ENCODE data around the gene IL9.
"Not testable (repeated sequence)": the region's sequence is repeated elsewhere in the genome, so short reads cannot be mapped to it uniquely, and the experiment has no call there.

The IL9 gene

GRCh38 chr5:135867599-135867998 lies 28.0 kb downstream of the IL9 start:
- no peak for DNase-seq

DNA sequence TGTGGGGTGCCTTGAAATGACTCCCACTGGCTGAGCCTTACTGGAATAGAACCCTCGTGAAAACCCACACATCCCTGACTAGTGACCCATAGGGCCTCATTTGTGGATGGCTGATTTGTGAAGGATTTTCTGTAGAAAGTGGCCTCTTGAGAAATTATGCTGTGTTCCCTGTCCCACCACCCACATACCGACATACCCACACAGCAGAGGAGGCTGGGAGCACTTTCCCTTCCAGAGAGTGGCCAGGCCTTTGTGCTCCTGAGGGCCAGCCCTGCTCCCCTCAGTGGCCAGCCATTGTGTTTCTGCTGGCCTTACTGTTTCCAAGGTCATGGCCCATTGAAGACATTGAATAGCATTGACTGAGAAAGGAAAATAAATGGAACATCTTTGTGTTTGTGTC lies 29.6 kb downstream of the IL9 start:
- no peak for DNase-seq

DNA sequence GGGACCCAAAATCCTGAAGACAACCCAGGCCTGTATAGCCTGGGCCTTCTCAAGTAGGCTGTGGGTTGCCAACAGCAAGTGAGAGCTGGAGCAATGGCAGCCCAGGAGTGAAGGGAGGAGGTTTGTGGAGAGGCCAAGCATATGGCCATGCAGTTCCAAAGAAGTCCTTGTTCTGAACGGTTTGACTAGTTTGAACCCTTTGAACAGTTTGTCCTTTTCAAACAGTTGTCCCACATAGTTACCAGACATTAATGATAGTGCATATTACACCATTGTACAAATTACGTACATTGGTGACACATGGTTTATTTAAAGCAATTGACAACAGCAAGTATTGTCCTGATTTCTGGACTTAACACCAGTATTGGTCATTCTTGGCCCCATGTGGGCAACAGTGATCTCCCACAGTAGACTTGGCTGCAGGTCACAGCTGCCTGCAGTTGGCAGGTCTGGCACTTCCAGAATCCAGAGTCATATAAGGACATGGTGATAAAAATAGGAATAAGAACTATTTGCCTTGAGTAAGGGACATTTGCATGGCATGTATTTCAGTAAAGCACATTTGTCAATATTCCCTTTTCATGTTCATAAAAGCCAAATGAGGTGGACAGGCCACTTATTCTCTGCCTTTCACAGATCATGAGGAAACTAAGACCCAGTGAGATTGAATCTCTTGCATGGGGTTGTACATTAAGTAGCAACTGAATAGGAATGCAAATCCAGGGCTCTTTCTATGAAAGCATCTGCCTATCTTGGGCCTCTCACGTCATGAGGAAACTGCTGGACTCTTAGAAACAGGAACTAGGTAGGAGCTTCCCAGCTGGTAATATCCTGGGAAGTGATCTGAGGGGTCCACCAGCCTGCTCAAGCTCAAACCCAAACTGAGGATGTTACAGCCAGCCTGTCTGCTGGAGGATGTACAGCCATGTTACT lies 30.9 kb downstream of the IL9 start:
- DNase-seq: no peak

- DNase-seq: no peak
Observed at GRCh38 chr5:135862744-135863143, 32.9 kb downstream of the IL9 start.

DNA sequence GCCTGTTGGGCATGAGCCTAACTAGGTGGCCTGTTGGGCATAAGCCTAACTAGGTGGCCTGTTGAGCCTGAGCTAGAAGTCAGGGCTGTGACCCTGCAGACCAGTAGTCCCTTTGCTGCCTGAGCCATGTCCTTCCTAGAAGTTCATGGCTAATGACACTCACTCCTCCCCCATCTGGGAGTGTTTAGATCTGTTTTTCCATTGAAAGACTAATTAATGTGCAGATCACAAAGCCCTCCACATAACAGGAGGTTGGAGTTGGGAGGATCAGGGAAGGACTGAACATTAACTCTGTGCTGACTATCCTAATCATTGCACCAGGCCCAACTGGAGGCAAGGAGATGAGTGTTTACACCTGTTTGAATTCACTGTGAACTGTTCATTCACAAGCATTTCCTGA lies 33.6 kb downstream of the IL9 start:
- DNase-seq: no peak

GRCh38 chr5:135861641-135862040 lies 34.0 kb downstream of the IL9 start:
- no peak for DNase-seq

DNA sequence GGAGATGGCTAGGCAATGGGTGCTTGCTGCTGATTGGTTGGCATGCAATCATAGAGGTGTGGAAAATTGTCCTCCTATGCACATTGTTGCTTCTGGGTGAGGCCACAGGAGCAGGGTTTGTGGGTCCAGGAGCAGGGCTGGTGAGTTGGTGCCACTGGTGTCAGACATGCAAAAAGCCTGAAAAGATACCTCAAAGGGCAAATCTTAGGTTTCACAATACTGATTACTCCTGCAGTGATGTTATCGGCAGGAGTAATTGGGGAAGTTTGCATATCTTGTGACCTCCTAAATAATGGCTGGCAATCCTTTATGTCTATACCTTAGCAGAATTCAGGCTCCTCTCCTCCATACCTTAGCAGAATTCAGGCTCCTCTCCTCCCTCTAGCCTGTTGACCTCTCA lies 36.0 kb downstream of the IL9 start:
- no peak for DNase-seq

DNA sequence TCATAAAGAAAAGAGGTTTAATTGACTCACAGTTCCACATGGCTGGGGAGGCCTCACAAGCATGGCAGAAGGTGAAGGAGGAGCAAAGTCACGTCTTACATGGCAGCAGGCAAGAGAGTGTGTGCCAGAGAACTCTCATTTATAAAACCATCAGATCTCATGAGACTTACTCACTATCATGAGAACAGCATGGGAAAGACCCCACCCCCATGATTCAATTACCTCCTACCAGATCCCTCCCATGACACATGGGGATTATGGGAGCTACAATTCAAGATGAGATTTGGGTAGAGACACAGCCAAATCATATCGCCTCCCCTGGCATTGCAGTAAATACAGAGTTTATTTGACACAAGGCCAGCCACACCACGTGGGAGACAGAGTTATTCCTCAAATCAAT lies 36.5 kb downstream of the IL9 start:
- DNase-seq: not testable (repeated sequence)

DNA sequence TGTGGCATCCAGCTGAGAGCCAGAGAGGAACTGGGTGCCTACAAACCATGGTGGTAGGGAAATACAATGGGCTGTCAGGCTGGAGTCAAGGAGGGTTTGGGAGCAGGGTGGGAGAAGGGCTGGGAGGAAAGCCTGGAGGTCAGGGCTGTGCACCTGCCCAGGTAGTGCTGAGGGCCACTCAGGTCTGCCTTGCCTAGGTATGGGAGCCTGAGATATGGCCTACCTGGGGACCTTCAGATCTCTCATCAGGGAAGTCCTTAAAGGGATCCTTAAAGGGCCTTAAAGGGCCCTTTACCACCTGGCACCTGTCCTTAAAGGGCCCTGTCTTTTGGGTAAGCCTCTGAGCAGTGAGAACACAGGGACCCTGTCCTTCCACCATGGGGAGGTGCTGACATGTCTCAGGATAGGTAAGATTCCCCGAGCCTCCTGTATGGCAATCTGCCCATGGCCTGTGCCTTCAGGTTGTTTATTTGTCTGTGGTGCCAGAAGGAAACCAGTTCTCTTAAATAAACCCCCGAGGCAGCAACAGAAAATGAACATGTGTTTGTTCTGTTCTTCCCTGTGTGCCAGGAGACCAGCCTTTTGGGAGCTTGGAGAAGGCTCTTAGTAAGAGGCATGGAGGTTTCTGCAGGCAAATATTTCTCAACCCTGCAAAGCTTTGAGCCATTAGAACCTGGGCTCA lies 37.9 kb downstream of the IL9 start:
- DNase-seq: no peak

DNA sequence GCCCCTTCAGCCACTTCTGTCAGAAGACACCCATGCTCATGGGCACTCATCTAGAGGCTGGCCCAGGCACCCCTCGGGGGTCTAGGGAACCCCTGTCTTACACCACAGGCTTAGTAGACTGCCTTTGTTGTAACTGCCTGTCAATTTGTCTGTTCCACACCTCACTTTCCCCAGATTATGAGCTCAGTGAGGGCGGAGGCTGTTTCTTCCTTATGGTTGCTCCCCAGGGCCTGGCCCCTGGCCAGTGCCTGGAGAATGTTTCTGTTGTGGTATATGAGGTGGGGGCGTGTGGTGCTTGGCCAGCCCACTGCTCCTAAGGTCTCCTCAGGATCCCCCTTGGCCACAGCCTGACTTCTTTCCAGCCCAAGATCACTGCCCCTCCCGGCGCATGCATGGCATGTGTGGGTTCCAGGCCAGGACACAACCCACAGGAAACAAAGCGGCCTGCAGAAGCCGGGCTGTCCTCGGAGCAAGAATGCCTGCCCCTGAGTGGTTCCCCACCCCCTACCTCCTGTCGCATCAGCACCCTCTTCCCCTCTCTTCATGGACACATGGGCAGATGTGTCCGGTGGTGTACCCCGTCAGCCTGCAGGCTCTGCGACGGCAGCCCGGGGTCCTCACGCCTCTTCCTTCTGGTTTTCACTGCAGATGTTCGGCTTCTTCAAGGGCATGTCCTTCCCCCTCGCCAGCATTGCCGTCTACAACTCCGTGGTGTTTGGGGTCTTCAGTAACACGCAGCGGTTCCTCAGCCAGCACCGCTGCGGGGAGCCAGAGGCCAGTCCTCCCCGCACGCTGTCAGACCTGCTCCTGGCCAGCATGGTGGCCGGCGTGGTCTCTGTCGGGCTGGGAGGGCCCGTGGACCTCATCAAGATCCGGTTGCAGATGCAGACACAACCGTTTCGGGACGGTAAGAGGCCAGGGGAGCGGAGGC lies 43.5 kb downstream of the IL9 start:
- DNase-seq: no peak

DNA sequence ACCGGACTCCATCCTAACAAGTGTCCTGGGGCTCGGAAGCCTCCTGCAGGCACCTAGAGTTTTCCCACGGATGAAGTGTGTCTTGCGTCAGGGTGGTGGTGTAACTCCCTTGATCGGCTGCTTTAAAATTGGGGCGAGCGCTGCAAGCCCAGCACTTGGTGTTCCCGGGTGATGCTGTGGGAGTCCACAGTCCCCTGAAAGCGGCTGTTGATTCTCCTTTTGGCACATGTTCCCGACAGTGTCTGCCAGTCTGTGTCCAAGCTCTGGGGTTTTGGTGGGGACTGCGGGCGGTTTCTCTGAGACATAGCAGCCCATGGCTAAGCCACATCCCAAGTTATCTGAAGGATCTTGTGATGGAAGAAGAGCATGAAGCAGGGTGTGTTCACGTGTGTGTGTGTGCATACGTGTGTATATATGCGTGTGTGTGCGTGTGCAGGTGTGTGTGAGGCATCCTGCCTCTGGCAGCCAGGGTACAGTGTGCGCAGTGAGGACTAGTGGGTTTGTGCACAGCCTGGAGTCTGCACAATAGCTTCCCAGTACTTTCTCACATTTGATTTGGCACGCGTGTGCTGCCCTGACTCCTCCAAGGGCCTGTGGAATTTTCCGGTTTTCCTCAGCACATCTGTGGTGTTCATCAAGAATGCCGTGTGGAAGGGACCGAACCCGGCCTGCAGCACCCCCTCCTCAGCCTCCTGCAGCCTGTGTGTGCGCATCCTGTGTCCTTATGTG lies 44.3 kb downstream of the IL9 start:
- DNase-seq: no peak

DNA sequence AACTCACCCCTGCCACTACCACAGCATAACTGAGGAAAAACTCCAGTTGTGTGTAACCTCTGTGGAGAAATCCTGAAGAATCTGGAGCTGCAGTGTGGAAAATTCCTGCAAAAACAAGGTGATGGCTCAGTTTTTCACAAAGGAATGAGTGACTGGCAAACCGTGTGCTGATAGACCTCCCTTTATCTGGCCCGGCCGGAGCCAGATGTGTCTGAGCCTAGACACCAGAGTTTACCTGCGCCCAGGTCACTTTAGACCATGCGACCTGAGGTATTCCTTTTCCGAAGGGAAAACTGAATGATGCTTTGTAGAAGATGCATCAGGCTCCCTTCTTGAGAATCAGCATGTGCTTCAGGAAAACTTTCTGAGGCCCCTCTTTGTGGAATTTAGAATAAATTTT lies 45.0 kb downstream of the IL9 start:
- DNase-seq: no peak

- DNase-seq: no peak
Observed at GRCh38 chr5:135850231-135850630, 45.4 kb downstream of the IL9 start.

DNA sequence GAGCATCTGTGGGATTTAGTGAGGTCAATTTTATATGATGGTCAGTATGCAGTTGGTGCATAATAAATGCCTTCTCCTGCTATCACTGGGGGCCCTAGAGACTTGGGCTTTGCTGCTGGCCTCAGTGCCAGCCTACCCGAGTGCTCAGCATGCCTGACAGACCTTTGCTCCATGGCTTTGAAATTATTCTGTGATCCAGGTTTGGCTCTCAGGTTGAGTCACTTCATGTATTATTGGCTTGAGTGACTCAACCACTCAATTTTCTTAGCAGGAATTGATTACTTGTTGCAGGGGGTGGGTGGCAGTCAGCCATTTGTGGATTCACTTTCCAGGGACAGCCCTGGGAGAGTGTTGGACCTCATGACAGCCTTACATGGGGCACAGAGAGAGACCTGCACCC lies 47.7 kb downstream of the IL9 start:
- DNase-seq: no peak

- DNase-seq: no peak
Observed at GRCh38 chr5:135846311-135846710, 49.3 kb downstream of the IL9 start.

GRCh38 chr5:135843571-135844337 lies 51.9 kb downstream of the IL9 start:
- DNase-seq: no peak

DNA sequence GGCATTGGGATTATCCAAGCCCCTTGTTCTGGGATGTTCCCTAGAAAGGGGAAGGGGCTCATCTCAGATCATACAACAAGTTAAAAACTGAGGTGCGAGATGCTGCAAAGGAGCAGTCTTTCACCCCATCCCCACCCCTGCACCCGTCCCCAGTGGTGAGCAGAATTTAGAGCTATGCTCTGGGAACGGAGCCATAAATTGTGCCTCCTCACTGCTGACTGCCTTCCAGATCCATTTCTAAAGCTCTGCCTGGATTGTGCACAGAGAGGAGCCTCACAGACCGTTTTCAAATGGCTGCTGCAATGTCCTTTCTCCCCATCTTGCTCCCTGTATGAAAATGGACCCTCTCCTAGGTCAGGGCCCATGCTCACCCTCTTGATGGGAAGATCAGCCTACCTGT lies 52.9 kb downstream of the IL9 start:
- no peak for DNase-seq
